ENCODE data around the gene CLIC4. TPM values are rescaled to one million over a fixed set of nuclear protein-coding genes. Genes with fewer than 3 reads are reported as not detected.
"Not testable (repeated sequence)": the region's sequence is repeated elsewhere in the genome, so short reads cannot be mapped to it uniquely, and the experiment has no call there.

Gene CLIC4
- total and polyA plus RNA-seq, 4 donors = 97.4 to 245 (median 155) TPM

DNA sequence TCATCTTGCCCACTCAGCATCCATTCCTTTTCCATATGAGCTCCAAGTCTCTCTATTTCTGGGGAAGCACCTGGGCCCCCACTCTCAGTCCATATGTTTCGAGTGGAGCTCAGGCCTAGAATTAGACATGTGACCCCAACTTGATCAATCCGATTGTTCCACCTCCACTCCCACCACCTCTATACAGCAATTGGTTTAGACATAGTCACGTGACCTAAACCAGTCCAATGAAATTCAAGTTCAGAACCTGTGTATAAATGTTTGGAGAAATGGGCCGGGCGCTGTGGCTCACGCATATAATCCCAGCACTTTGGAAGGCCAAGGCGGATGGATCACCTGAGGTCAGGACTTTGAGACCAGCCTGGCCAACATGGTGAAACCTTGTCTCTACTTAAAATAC lies 29.6 kb upstream of the CLIC4 start:
- H3K4me3 ChIP-seq (ENCODE audit: low read depth, low read length) = no peak overlapping the region
- H3K27ac ChIP-seq (ENCODE audit: low read depth, low read length) = peak overlapping the region; percentile 93
- H3K27me3 ChIP-seq (ENCODE audit: control insufficient read depth, insufficient read depth, low read length) = no peaks in the 10 kb centered on the region
- no peaks in the 10 kb centered on the region for H3K9me3 ChIP-seq (ENCODE audit: control insufficient read depth, insufficient read depth, low read length)
- no peaks in the 10 kb centered on the region for H3K36me3 ChIP-seq (ENCODE audit: control insufficient read depth, insufficient read depth, low read length)
- 100% methylated on average over 5 of the region's 7 CpGs for WGBS (ENCODE audit: insufficient coverage)
- H3K4me1 ChIP-seq (ENCODE audit: control insufficient read depth, insufficient read depth, low read length) = peaks cover 47% of the 10 kb centered on the region
- DNase-seq (ENCODE audit: low read depth in 4 of 6, low spot score in 6 of 6) = no peak

DNA sequence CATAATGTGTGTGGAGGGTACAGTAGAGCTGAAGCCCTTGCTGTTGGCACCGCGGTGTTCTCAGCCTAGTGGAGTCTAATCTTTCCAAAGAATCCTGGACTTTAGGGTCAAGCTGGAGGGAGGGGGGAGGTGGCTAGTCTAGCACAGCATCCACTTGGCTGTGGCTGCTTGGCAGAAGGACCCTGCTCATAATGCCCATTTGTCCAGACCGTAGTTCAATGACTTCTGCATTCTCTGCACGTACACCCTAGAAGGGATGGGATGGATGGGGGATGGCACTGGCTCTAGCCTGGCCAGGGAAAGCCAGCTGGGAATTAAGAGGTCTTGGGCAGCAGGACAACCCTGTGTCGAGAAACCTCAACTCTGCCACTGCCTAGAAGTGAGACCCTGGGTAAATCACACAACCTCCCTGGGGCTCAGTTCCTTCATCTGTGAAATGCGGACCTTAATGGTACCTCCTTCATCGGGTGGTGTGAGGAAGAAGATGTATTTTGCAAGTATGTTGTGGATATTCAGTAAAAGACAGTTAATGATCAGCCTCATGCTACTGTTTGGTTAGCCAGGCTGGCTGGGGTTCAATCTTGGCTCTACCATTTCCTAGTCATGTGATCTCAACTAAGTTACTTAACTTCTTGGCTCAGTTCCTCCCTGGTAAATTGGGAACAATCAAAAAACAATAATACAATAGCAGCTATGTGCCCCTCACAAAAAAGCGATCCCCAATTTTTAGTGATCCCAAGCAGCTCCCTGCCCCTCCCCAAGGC lies 27.2 kb upstream of the CLIC4 start:
- Histone ChIP-seq H3K4me1 (ENCODE audit: control insufficient read depth, insufficient read depth, low read length) (peaks cover 47% of the 10 kb centered on the region), H3K27ac (ENCODE audit: low read depth, low read length) (peak overlapping the region; percentile 71), H3K9me3 (ENCODE audit: control insufficient read depth, insufficient read depth, low read length) (no peaks in the 10 kb centered on the region), H3K36me3 (ENCODE audit: control insufficient read depth, insufficient read depth, low read length) (no peaks in the 10 kb centered on the region), H3K4me3 (ENCODE audit: low read depth, low read length) (no peak overlapping the region), H3K27me3 (ENCODE audit: control insufficient read depth, insufficient read depth, low read length) (no peaks in the 10 kb centered on the region)
- 83% methylated on average over 8 of the region's 8 CpGs for WGBS (ENCODE audit: insufficient coverage)
- peak in 4 of 6 donors; percentile 22 to 91 (median 62) for DNase-seq (ENCODE audit: low read depth in 4 of 6, low spot score in 6 of 6)

DNA sequence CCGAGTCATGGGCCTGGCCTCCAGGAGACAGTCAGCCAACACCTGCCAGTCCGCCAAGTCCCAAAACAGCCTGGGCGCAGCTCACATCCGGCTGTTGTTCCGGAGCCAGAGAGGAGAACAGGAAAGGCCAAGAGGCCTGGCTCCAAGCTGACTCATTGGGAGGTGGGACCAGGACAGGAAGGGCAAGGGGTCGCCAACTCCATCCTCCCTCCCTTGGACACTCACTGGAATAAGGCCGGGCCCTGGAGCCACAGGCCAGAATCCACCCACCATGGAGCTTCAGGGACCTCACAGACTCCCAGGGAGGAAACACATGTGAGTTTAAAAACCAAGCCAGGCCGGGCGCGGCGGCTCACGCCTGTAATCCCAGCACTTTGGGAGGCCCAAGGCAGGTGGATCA lies 25.1 kb upstream of the CLIC4 start:
- no peaks in the 10 kb centered on the region for H3K9me3 ChIP-seq (ENCODE audit: control insufficient read depth, insufficient read depth, low read length)
- H3K4me3 ChIP-seq (ENCODE audit: low read depth, low read length) = no peak overlapping the region
- 77% methylated on average over 7 of the region's 12 CpGs for WGBS (ENCODE audit: insufficient coverage)
- peaks cover 44% of the 10 kb centered on the region for H3K4me1 ChIP-seq (ENCODE audit: control insufficient read depth, insufficient read depth, low read length)
- H3K27me3 ChIP-seq (ENCODE audit: control insufficient read depth, insufficient read depth, low read length) = no peaks in the 10 kb centered on the region
- H3K27ac ChIP-seq (ENCODE audit: low read depth, low read length) = no peak overlapping the region
- no peaks in the 10 kb centered on the region for H3K36me3 ChIP-seq (ENCODE audit: control insufficient read depth, insufficient read depth, low read length)
- no peak for DNase-seq (ENCODE audit: low read depth in 4 of 6, low spot score in 6 of 6)

DNA sequence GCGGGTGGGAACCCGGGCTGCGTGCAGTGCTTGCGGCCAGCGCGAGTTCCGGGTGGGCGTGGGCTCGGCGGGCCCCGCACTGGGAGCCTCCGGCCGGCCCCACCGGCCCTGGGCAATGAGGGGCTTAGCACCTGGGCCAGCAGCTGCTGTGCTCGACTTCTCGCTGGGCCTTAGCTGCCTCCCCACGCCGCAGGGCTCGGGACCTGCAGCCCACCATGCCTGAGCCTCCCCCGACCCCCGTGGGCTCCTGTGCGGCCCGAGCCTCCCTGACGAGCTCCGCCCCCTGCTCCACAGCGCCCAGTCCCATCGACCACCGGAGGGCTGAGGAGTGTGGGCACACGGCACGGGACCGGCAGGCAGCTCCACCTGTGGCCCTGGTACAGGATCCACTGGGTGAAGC lies 23.7 kb upstream of the CLIC4 start:
- Histone ChIP-seq H3K27ac (ENCODE audit: low read depth, low read length) (no peak overlapping the region), H3K27me3 (ENCODE audit: control insufficient read depth, insufficient read depth, low read length) (no peaks in the 10 kb centered on the region), H3K9me3 (ENCODE audit: control insufficient read depth, insufficient read depth, low read length) (no peaks in the 10 kb centered on the region), H3K4me3 (ENCODE audit: low read depth, low read length) (no peak overlapping the region), H3K4me1 (ENCODE audit: control insufficient read depth, insufficient read depth, low read length) (peaks cover 34% of the 10 kb centered on the region), H3K36me3 (ENCODE audit: control insufficient read depth, insufficient read depth, low read length) (no peaks in the 10 kb centered on the region)
- 92% methylated on average over 30 of the region's 31 CpGs for WGBS (ENCODE audit: insufficient coverage)
- DNase-seq (ENCODE audit: low read depth in 4 of 6, low spot score in 6 of 6) = no peak

DNA sequence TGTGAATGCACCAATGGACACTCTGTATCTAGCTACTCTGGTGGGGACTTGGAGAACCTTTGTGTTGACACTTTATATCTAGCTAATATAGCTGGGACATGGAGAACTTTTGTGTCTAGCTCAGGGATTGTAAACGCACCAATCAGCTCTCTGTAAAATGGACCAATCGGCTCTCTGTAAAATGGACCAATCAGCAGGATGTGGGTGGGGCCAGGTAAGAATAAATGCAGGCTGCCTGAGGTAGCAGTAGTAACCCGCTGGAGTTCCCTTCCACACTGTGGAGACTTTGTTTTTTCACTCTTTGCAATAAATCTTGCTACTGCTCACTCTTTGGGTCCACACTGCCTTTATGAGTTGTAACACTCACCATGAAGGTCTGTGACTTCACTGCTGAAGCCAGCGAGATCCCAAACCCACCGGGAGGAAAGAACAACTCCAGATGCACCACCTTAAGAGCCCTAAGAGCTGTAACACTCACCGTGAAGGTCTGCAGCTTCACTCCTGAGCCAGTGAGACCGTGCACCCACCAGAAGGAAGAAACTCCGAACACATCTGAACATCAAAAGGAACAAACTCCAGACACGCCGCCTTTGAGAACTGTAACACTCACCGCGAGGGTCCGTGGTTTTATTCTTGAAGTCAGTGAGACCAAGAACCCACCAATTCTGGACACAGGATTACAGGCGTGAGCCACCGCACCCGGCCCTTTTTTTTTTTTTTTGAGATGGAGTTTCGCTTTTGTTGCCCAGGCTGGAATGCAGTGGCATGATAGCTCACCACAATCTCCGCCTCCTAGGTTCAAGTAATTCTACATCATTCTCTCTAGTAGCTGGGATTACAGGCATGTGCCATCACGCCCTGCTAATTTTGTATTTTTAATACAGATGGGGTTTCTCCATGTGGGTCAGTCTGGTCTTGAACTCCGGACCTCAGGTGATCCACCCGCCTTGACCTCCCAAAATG lies 22.9 kb upstream of the CLIC4 start:
- not testable (repeated sequence) for DNase-seq (ENCODE audit: low read depth in 4 of 6, low spot score in 6 of 6); H3K36me3 ChIP-seq (ENCODE audit: control insufficient read depth, insufficient read depth, low read length); H3K4me3 ChIP-seq (ENCODE audit: low read depth, low read length); H3K9me3 ChIP-seq (ENCODE audit: control insufficient read depth, insufficient read depth, low read length); H3K27me3 ChIP-seq (ENCODE audit: control insufficient read depth, insufficient read depth, low read length); H3K27ac ChIP-seq (ENCODE audit: low read depth, low read length)
- 95% methylated on average over 9 of the region's 21 CpGs for WGBS (ENCODE audit: insufficient coverage)
- peaks cover 38% of the 10 kb centered on the region for H3K4me1 ChIP-seq (ENCODE audit: control insufficient read depth, insufficient read depth, low read length)

DNA sequence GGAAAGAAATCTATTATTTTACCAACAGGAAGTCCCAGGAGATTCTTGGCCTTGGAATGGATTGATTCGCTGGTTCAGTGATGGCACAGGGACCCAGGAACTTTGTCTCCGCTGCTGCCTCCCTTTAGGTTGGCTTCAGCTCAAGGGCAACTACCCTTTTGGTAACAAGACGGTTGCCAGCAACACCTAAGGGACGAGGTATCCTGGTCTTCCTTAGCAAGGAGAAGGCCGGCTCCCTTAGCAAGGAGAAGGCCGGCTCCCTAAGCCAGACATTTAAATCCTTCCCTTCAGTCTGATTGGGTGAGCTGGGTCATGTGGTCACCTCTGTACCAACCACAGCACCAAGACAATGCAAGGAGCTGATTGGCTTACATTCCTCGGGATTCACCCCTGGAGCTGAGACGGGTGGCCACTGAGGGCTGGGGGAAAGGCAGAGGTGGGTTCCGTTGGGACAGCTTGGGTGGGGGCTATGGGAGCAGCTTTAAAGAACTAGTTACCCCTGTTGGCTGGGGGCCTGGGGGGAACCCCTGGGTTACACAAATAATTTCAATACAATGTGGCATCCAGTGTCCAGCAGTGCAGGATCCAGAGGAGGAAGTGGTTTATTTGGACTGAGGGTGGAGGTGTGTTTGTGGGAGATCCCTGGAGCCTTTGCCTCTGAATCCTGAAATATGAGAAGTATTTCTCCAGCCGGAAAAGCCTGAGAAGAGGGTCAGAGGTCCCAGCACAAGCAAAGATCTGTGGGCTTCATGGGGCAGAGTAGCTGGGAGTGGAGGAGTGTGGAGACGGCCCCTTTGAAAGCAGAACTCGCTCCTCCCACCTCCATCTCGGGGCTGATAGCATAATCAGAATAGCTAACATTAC lies 20.7 kb upstream of the CLIC4 start:
- H3K4me3 ChIP-seq (ENCODE audit: low read depth, low read length) = no peak overlapping the region
- no peaks in the 10 kb centered on the region for H3K9me3 ChIP-seq (ENCODE audit: control insufficient read depth, insufficient read depth, low read length)
- WGBS (ENCODE audit: insufficient coverage) = 86% methylated on average over 7 of the region's 13 CpGs
- peaks cover 26% of the 10 kb centered on the region for H3K4me1 ChIP-seq (ENCODE audit: control insufficient read depth, insufficient read depth, low read length)
- peak overlapping the region; percentile 75 for H3K27ac ChIP-seq (ENCODE audit: low read depth, low read length)
- no peaks in the 10 kb centered on the region for H3K27me3 ChIP-seq (ENCODE audit: control insufficient read depth, insufficient read depth, low read length)
- H3K36me3 ChIP-seq (ENCODE audit: control insufficient read depth, insufficient read depth, low read length) = no peaks in the 10 kb centered on the region
- peak in 1 of 6 donors; percentile 77 for DNase-seq (ENCODE audit: low read depth in 4 of 6, low spot score in 6 of 6)

DNA sequence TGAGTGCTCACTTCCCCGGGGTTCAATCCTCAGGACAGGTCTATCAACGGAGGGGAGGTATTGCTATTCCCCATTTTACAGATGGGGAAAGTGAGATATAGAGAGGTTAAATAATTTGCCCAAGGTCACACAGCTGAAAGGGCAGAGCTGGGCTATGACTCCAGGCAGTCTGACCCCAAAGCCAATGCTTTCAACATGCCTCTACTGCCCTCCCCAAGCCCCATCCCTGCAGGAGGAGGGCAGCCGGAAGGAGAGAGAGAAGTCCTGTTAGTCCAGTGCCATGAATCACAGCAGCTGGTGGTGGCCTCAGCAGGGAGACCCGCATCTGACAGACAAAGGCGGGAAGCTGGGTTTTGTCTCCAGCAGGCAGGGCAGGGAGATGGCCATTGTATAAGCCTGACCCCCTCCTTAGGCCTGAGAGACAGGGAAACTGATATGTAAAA lies 20.0 kb upstream of the CLIC4 start:
- no peak for DNase-seq (ENCODE audit: low read depth in 4 of 6, low spot score in 6 of 6)
- no peaks in the 10 kb centered on the region for H3K27me3 ChIP-seq (ENCODE audit: control insufficient read depth, insufficient read depth, low read length)
- peak overlapping the region; percentile 75 for H3K27ac ChIP-seq (ENCODE audit: low read depth, low read length)
- no peaks in the 10 kb centered on the region for H3K9me3 ChIP-seq (ENCODE audit: control insufficient read depth, insufficient read depth, low read length)
- H3K4me3 ChIP-seq (ENCODE audit: low read depth, low read length) = no peak overlapping the region
- H3K36me3 ChIP-seq (ENCODE audit: control insufficient read depth, insufficient read depth, low read length) = no peaks in the 10 kb centered on the region
- H3K4me1 ChIP-seq (ENCODE audit: control insufficient read depth, insufficient read depth, low read length) = peaks cover 22% of the 10 kb centered on the region
- 14% methylated on average over 3 of the region's 5 CpGs for WGBS (ENCODE audit: insufficient coverage)

DNA sequence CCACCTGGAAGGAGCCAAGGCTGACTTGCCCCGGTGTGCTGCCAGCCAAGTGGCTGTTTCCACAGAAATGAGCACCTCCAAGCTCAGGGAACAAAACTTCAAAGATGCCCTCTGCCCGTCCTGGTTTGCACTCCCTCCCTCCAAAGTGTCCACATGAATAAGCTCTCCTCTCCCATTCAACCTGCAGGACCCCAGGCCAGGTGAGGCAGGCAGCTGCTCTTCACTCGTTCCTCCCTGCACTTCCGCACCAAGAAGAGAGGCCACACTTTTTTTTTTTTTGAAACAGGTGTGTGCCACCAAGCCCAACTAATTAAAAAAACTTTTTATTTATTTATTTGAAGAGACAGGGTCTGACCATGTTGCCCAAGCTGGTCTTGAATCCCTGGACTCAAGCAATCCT lies 18.5 kb upstream of the CLIC4 start:
- Histone ChIP-seq H3K4me3 (ENCODE audit: low read depth, low read length) (no peak overlapping the region), H3K36me3 (ENCODE audit: control insufficient read depth, insufficient read depth, low read length) (no peaks in the 10 kb centered on the region), H3K4me1 (ENCODE audit: control insufficient read depth, insufficient read depth, low read length) (peaks cover 30% of the 10 kb centered on the region), H3K27me3 (ENCODE audit: control insufficient read depth, insufficient read depth, low read length) (no peaks in the 10 kb centered on the region), H3K9me3 (ENCODE audit: control insufficient read depth, insufficient read depth, low read length) (no peaks in the 10 kb centered on the region), H3K27ac (ENCODE audit: low read depth, low read length) (no peak overlapping the region)
- 75% methylated on average over 2 of the region's 4 CpGs for WGBS (ENCODE audit: insufficient coverage)
- no peak for DNase-seq (ENCODE audit: low read depth in 4 of 6, low spot score in 6 of 6)
